Subcutaneous abdominal adipose tissue (tissue), 5 donors: ENCODE results near the gene C19orf85.
A peak's percentile ranks its signal among the peaks of the same experiment; 100 is the strongest.

Source experiments
- H3K27ac ChIP-seq: one replicate; pipeline ENCODE4 v1.7.0; 2013; ENCODE audit warnings: low read depth, mild to moderate bottlenecking, inconsistent platforms, low read length, moderate library complexity
- H3K27me3 ChIP-seq, 5 donors: one replicate each; pipeline ENCODE4 v1.7.0; 2013; ENCODE audit warnings: low read length in 5 of 5, inconsistent platforms in 1 of 5; ENCODE audit not compliant: control insufficient read depth in 5 of 5, insufficient read depth in 4 of 5
- H3K36me3 ChIP-seq, 5 donors: one replicate each; pipeline ENCODE4 v1.7.0; 2013; ENCODE audit warnings: low read length in 5 of 5; ENCODE audit not compliant: control insufficient read depth in 5 of 5, insufficient read depth in 5 of 5
- H3K4me1 ChIP-seq, 5 donors: one replicate each; pipeline ENCODE4 v1.7.0; 2013; ENCODE audit warnings: low read length in 5 of 5, mild to moderate bottlenecking in 3 of 5, moderate library complexity in 1 of 5; ENCODE audit not compliant: control insufficient read depth in 5 of 5, insufficient read depth in 5 of 5
- H3K4me3 ChIP-seq, 5 donors: one replicate each; pipeline ENCODE4 v1.7.0; 2013; ENCODE audit warnings: low read length in 5 of 5, low read depth in 1 of 5
- H3K9ac ChIP-seq, 5 donors: one replicate each; pipeline ENCODE4 v1.7.0; 2013; ENCODE audit warnings: low read length in 5 of 5, mild to moderate bottlenecking in 4 of 5, moderate library complexity in 3 of 5
- H3K9me3 ChIP-seq, 5 donors: one replicate each; pipeline ENCODE4 v1.7.0; 2013; ENCODE audit warnings: low read length in 5 of 5; ENCODE audit not compliant: control insufficient read depth in 5 of 5
- donor health status: healthy.
- donor health status: healthy.
- donor health status: healthy.
- donor health status: healthy.
- donor health status: healthy.

Gene C19orf85

DNA sequence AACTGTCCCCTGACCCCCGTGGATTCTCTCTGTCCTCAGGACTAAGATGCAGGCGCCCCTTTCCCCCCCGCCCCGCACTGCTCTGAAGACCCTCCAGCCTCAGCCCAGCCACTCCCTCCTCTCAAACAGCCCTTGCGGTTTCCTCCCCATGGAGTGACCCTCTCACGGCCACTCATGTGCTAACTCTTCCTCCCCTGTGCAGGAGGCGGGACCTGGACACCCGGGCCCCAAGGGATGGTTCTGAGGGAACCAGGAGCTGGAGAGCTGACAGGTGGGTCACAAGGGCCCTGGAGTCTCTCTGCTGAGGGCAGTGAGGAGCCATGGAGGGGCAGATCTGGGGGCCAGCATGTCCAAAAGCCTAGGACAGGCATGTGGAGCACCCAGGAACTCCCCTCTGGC is 5.0 kb downstream of the C19orf85 start:
- Histone ChIP-seq H3K4me1 (peaks cover 3 to 29% (median 27%) of the 10 kb centered on the region in 5 donors), H3K9me3 (no peaks in the 10 kb centered on the region), H3K36me3 (peaks cover 0 to 17% (median 4%) of the 10 kb centered on the region in 5 donors), H3K9ac (peak overlapping the region in 1 of 5 donors; percentile 52), H3K4me3 (no peak overlapping the region), H3K27me3 (no peaks in the 10 kb centered on the region), H3K27ac (peak overlapping the region; percentile 27)

DNA sequence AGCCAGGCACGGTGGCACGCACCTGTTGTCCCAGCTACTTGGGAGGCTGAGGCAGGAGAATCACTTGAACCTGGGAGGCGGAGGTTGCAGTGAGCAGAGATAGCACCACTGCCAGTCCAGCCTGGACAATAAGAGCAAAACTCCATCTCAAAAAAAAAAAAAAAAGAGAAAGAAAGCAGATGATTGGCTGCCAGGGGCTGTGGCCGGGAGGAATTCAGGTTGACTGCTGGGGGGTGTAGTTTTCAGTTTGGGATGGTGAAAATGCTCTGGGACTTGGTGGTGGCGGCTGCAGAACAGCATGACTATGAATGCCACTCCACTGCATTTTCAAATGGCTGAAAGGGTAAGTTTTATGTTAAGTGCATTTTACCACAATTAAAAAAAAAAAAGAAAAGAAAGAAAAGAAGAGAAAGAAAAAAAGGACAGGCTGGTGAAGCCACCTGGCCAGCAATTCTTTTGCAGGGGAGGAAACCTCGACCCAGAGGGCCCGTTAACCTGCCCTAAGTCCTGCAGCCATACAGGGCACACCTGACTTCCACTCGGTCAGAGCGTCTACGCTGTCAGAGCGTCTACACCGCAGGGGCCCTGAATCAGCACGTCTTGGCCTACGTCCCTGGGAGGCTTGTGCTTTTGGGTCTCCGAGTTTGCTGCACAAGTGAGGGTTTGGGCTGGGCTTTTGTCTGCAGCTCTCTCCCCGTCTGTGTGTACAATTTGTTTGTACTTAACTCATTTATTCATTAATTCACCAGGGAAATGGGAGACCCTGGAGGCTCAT is 6.7 kb downstream of the C19orf85 start:
- Histone ChIP-seq H3K36me3 (peaks cover 0 to 25% (median 4%) of the 10 kb centered on the region in 5 donors), H3K9ac (no peak overlapping the region), H3K4me3 (no peak overlapping the region), H3K27ac (no peak overlapping the region), H3K9me3 (no peaks in the 10 kb centered on the region), H3K27me3 (peaks cover 0 to 3% (median 0%) of the 10 kb centered on the region in 5 donors), H3K4me1 (peaks cover 3 to 29% (median 28%) of the 10 kb centered on the region in 5 donors)

- H3K4me1 ChIP-seq: peaks cover 0 to 31% (median 30%) of the 10 kb centered on the region in 5 donors
- H3K36me3 ChIP-seq: peaks cover 0 to 25% (median 4%) of the 10 kb centered on the region in 5 donors
- H3K4me3 ChIP-seq: no peak overlapping the region
- H3K27ac ChIP-seq: no peak overlapping the region
- peaks cover 4 to 15% (median 5%) of the 10 kb centered on the region in 5 donors for H3K27me3 ChIP-seq
- no peak overlapping the region for H3K9ac ChIP-seq
- no peaks in the 10 kb centered on the region for H3K9me3 ChIP-seq
These were observed 8.2 kb downstream of the C19orf85 start for GRCh38 chr19:55456347-55456746.

- no peaks in the 10 kb centered on the region for H3K9me3 ChIP-seq
- peaks cover 4 to 17% (median 5%) of the 10 kb centered on the region in 5 donors for H3K27me3 ChIP-seq
- peaks cover 0 to 25% (median 4%) of the 10 kb centered on the region in 5 donors for H3K36me3 ChIP-seq
These were observed 8.8 kb downstream of the C19orf85 start for GRCh38 chr19:55455576-55456235.

DNA sequence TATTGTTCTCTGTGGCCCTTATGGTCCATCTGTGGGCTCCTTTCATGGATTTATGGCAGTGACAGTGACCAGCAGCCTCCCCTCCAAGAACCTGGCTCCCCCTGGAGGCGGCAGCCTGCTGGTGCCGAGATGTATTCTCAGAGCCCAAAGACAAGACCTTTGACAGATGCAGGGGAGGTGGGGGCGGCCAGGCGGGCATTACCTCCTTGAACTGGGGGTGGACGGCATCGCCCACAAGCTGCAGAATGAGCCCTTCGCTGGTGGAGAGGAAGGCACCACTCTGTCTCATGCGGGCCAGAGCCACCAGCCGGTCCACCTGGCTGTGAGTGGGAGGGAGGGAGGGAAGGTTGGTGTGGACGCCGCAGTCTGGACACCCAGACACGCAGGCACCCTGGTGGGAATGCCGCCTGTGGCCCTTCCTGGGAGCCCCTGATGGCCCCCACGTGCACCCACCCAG is 9.7 kb downstream of the C19orf85 start:
- Histone ChIP-seq H3K9ac (no peak overlapping the region), H3K36me3 (peaks cover 0 to 25% (median 4%) of the 10 kb centered on the region in 5 donors), H3K27ac (no peak overlapping the region), H3K27me3 (peaks cover 7 to 22% (median 9%) of the 10 kb centered on the region in 5 donors), H3K4me1 (peaks cover 0 to 16% (median 14%) of the 10 kb centered on the region in 5 donors), H3K4me3 (no peak overlapping the region), H3K9me3 (no peaks in the 10 kb centered on the region)

More at GRCh38 chr19:55455576-55456235, 8.8 kb downstream of the C19orf85 start:
- Histone ChIP-seq H3K4me1 (peaks cover 0 to 24% (median 23%) of the 10 kb centered on the region in 5 donors), H3K4me3 (no peak overlapping the region), H3K9ac (no peak overlapping the region), H3K27ac (no peak overlapping the region)

- Histone ChIP-seq H3K27ac (no peak overlapping the region), H3K9ac (no peak overlapping the region), H3K36me3 (peaks cover 0 to 25% (median 4%) of the 10 kb centered on the region in 5 donors), H3K27me3 (peaks cover 12 to 32% (median 21%) of the 10 kb centered on the region in 5 donors), H3K4me1 (peaks cover 0 to 13% (median 9%) of the 10 kb centered on the region in 5 donors), H3K4me3 (no peak overlapping the region), H3K9me3 (no peaks in the 10 kb centered on the region)
These were observed 10.9 kb downstream of the C19orf85 start for GRCh38 chr19:55453511-55454260.

DNA sequence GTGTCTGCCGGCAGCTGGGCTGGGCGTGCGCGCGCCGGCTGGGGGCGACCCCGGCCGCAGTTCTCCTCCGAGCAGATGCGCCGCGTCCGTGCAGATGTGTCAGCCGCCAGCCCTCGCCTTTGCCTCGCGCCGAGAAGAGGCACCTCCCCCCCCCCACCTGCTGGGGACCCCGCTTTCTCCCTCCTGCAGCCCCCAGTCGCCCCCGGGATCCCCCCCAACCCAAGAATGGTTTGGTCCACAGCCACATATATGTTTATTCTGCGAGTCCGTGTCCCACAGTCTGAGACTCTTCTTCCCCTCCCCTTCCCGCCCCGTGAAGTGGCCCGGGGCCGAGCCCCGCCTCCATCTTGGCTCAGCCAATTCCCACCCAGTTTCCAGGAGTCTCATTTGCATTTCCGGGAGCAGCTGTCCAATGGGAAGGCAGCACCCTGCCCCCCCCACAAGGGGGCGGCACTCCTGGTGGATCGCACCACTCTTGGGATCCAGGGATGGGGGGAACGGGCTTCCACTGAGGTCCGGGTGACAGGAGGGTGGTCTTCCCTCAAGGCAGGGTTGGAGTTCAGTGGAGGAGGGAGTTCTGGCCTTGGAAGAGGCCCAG is 11.7 kb downstream of the C19orf85 start:
- Histone ChIP-seq H3K4me3 (no peak overlapping the region), H3K27me3 (peaks cover 12 to 32% (median 27%) of the 10 kb centered on the region in 5 donors), H3K9ac (no peak overlapping the region), H3K27ac (no peak overlapping the region), H3K4me1 (peaks cover 0 to 13% (median 9%) of the 10 kb centered on the region in 5 donors), H3K36me3 (peaks cover 0 to 25% (median 4%) of the 10 kb centered on the region in 5 donors), H3K9me3 (no peaks in the 10 kb centered on the region)

- H3K36me3 ChIP-seq: peaks cover 0 to 25% (median 4%) of the 10 kb centered on the region in 5 donors
- no peak overlapping the region for H3K27ac ChIP-seq
- no peak overlapping the region for H3K9ac ChIP-seq
- H3K4me1 ChIP-seq: peaks cover 0 to 13% (median 9%) of the 10 kb centered on the region in 5 donors
- H3K9me3 ChIP-seq: no peaks in the 10 kb centered on the region
- H3K27me3 ChIP-seq: peaks cover 12 to 37% (median 31%) of the 10 kb centered on the region in 5 donors
- H3K4me3 ChIP-seq: no peak overlapping the region
These were observed 12.4 kb downstream of the C19orf85 start for GRCh38 chr19:55451965-55452748.
